Caco-2 (cell line): ENCODE data around the gene CDK10. TPM values are rescaled to one million over a fixed set of nuclear protein-coding genes. Genes with fewer than 3 reads are reported as not detected.

ENCODE experiments used
- BruUV-seq: library from RNA; stranded (reverse); fragments of 400-500 nt; replicated peaks from 2 replicates; lab custom pipeline; 2021; lab: Mats Ljungman, UMichigan
- CTCF ChIA-PET: fragments of 300-600 bp; sonication (Branson Sonifier 250); formaldehyde crosslinking; loops from one replicate; lab custom pipeline; 2022; ENCODE audit warnings: antibody characterized with exemption; lab: Charles Lee
- POLR2A ChIA-PET: fragments of 300-600 bp; sonication (Branson Sonifier 250); formaldehyde crosslinking; loops from one replicate; lab custom pipeline; 2022; ENCODE audit warnings: antibody characterized with exemption; lab: Charles Lee
- DNase-seq, 2 experiments: peaks; one replicate each; pipeline versions ENCODE4 v3.0.0 to v3.0.0-alpha.2; 2020 to 2022
- H3K27me3 ChIP-seq: replicated peaks from 2 replicates; pipeline ENCODE4 v1.6.0; 2011; ENCODE audit warnings: low read length; ENCODE audit not compliant: control insufficient read depth, insufficient read depth
- H3K36me3 ChIP-seq: 2 replicates; pipeline ENCODE4 v1.5.1; 2011; ENCODE audit warnings: low read length; ENCODE audit not compliant: control insufficient read depth, insufficient read depth
- H3K4me1 ChIP-seq: fragments of 250-450 bp; sonication (Bioruptor Pico); 2 replicates; pipeline ENCODE4 v1.5.1; 2020; ENCODE audit warnings: mild to moderate bottlenecking
- H3K4me3 ChIP-seq: 2 replicates; pipeline ENCODE4 v1.5.1; 2011; ENCODE audit warnings: low read depth, mild to moderate bottlenecking, control low read depth, low read length
- H3K9me3 ChIP-seq: fragments of 250-450 bp; sonication (Bioruptor Pico); 2 replicates; pipeline ENCODE4 v1.5.1; 2020; ENCODE audit warnings: mild to moderate bottlenecking, moderate library complexity
- H3K27ac Mint-ChIP-seq: one replicate; pipeline ENCODE4 v1.8.0; 2022; ENCODE audit warnings: mixed read lengths; ENCODE audit not compliant: unreplicated experiment
- H3K27me3 Mint-ChIP-seq: one replicate; pipeline ENCODE4 v1.8.0; 2022; ENCODE audit warnings: mixed read lengths; ENCODE audit not compliant: insufficient read depth, unreplicated experiment
- H3K36me3 Mint-ChIP-seq: one replicate; pipeline ENCODE4 v1.8.0; 2022; ENCODE audit warnings: mild to moderate bottlenecking, mixed read lengths; ENCODE audit not compliant: insufficient read depth, unreplicated experiment
- H3K4me1 Mint-ChIP-seq: one replicate; pipeline ENCODE4 v1.8.0; 2022; ENCODE audit warnings: low read depth, mixed read lengths; ENCODE audit not compliant: unreplicated experiment
- H3K4me3 Mint-ChIP-seq: one replicate; pipeline ENCODE4 v1.8.0; 2022; ENCODE audit warnings: mild to moderate bottlenecking, moderate library complexity, mixed read lengths; ENCODE audit not compliant: unreplicated experiment
- H3K9me3 Mint-ChIP-seq: one replicate; pipeline ENCODE4 v1.8.0; 2022; ENCODE audit warnings: mixed read lengths; ENCODE audit not compliant: unreplicated experiment
- intact Hi-C: fragments of 100-400 bp; cut with micrococcal nuclease; formaldehyde crosslinking; loops from one replicate; pipeline ENCODE4 v1.10.0; 2022; ENCODE audit not compliant: unreplicated experiment
- total RNA-seq: library from RNA; stranded (reverse); gene quantifications from 2 replicates; pipeline ENCODE4 v1.2.3, GENCODE V29; 2022
- TF ChIP-seq, protein P1 (sequence below), 2 experiments: fragments of 200-600 bp in 1 of 2; IDR thresholded peaks; 1 replicate in 1 of 2; 2 replicates in 1 of 2; pipeline versions ENCODE4 v1.5.1 to v1.8.0; 2011 to 2022; ENCODE audit warnings: antibody characterized with exemption in 1 of 2, control low read depth in 1 of 2, inconsistent platforms in 1 of 2, low read depth in 1 of 2, low read length in 1 of 2, mild to moderate bottlenecking in 1 of 2, moderate library complexity in 1 of 2; ENCODE audit not compliant: insufficient read depth in 1 of 2, severe bottlenecking in 1 of 2, unreplicated experiment in 1 of 2

CDK10 gene
- total RNA-seq, 1 experiment from 2014 or later = 135 TPM

DNA sequence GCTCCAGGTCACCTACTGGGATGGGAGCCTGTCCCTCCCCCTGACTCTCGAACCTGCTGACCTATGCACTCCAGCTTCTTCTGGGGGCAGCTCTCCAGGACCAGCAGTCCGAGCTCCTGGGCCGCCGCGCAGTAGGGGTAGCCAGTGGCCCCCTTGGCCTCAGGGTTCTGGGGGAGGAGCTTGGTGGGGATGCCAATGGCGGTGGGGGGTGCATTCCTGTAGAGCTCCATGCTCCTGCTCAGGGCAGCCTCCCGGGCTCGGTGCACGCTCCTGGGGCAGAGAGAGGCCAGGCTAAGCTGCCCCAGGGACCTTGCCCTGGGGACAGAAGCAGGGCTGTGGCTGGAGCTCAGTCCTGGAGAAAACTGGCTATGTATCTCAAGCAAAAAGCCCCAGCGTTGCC, 22.7 kb downstream of the CDK10 start:
- Mint-ChIP-seq H3K27ac (no peak overlapping the region), H3K27me3 (no peaks in the 10 kb centered on the region), H3K9me3 (no peaks in the 10 kb centered on the region), H3K36me3 (no peaks in the 10 kb centered on the region), H3K4me1 (no peaks in the 10 kb centered on the region), H3K4me3 (no peak overlapping the region)
- no TSS peak for BruUV-seq
- Histone ChIP-seq H3K27me3 (no peaks in the 10 kb centered on the region), H3K9me3 (no peaks in the 10 kb centered on the region), H3K4me3 (no peak overlapping the region), H3K36me3 (no peaks in the 10 kb centered on the region), H3K4me1 (peaks cover 6% of the 10 kb centered on the region; the same call in 1 of the 2 replicates)
- CTCF ChIA-PET = interaction anchor here (2.5 kb wide), 1 partner anchor 9 kb away, joined by 14 read pairs; no protein-coding TSS in a partner anchor
- intact Hi-C loops = no loop called here
- TF ChIP-seq, protein P1, sequence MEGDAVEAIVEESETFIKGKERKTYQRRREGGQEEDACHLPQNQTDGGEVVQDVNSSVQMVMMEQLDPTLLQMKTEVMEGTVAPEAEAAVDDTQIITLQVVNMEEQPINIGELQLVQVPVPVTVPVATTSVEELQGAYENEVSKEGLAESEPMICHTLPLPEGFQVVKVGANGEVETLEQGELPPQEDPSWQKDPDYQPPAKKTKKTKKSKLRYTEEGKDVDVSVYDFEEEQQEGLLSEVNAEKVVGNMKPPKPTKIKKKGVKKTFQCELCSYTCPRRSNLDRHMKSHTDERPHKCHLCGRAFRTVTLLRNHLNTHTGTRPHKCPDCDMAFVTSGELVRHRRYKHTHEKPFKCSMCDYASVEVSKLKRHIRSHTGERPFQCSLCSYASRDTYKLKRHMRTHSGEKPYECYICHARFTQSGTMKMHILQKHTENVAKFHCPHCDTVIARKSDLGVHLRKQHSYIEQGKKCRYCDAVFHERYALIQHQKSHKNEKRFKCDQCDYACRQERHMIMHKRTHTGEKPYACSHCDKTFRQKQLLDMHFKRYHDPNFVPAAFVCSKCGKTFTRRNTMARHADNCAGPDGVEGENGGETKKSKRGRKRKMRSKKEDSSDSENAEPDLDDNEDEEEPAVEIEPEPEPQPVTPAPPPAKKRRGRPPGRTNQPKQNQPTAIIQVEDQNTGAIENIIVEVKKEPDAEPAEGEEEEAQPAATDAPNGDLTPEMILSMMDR (IDR thresholded peaks at IDR 0.05; ENCODE audit: insufficient read depth in 1 of 2, low read depth in 1 of 2, low read length in 1 of 2, severe bottlenecking in 1 of 2, unreplicated experiment in 1 of 2) = no peak
- POLR2A ChIA-PET = no interaction called here
- no peak for DNase-seq

DNA sequence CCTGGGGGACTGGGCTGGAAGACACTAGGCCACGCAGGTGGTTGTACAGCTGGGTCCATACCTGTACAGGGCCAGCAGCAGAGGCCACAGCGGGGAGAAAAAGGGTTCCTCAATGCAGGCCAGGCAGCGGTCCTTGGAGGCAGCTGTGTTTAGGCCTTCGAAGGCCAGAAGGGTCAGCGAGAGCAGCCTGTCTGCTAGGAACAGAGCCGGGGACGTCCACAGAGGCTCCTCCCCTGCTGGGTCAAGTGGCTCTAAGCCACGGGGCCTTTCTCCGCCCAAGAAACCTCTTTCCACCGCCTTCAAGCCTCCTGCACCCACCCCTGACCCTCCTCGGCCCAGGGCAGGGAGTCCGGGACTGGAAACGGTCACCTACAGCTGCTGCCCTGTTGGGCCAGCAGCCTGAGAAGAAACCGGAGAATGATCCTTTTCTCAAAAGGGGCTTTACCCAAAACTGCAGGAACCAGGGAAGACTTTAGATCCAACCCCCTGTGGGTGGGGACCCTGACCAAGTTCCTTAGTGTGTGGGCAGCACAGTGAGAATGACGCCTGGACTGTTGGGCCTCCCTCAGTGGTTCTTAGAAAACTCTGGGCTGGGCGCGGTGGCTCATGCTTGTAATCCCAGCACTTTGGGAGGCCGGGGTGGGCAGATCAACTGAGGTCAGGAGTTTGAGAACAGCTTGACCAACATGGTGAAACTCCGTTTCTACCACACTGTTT, 23.4 kb downstream of the CDK10 start:
- no peak overlapping the region for H3K27ac Mint-ChIP-seq
- POLR2A ChIA-PET = no interaction called here
- H3K4me1 Mint-ChIP-seq = no peaks in the 10 kb centered on the region
- peak overlapping the region; percentile 25 for H3K4me3 Mint-ChIP-seq
- CTCF ChIA-PET = interaction anchor here (1.1 to 2.5 kb wide), 2 partner anchors 8 to 10 kb away, joined by 7 to 14 read pairs; partner anchors contain the start of gene SPATA2L
- Histone ChIP-seq H3K27me3 (no peaks in the 10 kb centered on the region), H3K4me3 (no peak overlapping the region), H3K36me3 (no peaks in the 10 kb centered on the region), H3K9me3 (no peaks in the 10 kb centered on the region), H3K4me1 (peaks cover 6% of the 10 kb centered on the region; the same call in 1 of the 2 replicates)
- intact Hi-C loops = no loop called here
- H3K9me3 Mint-ChIP-seq = no peaks in the 10 kb centered on the region
- peaks cover 6% of the 10 kb centered on the region for H3K36me3 Mint-ChIP-seq
- DNase-seq = no peak
- no TSS peak for BruUV-seq
- TF ChIP-seq, protein P1 (IDR thresholded peaks at IDR 0.05; ENCODE audit: insufficient read depth in 1 of 2, low read depth in 1 of 2, low read length in 1 of 2, severe bottlenecking in 1 of 2, unreplicated experiment in 1 of 2) = no peak
- no peaks in the 10 kb centered on the region for H3K27me3 Mint-ChIP-seq

DNA sequence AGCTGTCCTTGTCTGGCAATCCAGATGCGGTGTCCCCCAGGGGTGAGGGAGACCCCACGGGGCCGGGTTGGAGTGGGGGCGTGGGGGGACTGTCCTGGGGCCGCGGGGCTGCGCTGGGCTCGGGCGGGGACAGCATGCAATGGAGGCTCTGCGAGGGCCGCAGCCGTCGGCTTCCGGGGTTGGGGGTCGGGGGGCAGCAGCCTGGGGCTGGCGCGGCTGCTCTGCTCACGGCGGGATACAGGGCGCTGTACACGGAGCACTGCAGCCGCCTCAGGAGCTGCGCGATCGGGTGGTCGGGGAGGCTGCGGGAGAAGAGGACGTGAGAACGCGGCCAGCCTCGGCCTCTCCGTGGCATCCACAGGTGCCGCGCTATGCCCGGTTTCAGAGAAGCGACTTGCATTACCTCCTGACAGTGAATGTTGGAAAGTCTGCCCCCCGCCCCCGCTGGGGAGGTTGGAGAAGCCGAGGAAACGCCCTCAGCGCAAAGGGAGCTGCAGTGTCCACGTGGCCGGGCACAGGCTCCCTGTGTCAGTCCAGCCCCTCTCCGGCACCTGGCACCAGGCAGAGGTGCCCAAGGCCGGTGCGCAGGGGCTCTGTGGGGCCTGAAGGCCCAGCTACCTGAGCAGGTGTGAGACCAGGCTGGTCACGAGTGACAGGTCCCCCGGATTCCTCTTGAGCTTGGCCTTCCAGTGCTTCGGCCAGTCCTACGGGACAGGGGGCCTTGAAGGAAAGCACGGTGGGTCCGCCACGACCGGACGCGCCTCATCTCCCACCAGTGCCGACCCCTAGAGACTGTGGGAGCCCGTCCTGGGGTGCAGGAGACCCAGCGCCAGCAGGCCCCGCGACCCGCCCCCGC, 24.4 kb downstream of the CDK10 start:
- no TSS peak for BruUV-seq
- Mint-ChIP-seq H3K4me3 (no peak overlapping the region), H3K27ac (no peak overlapping the region), H3K27me3 (no peaks in the 10 kb centered on the region), H3K9me3 (no peaks in the 10 kb centered on the region), H3K36me3 (peaks cover 16% of the 10 kb centered on the region), H3K4me1 (no peaks in the 10 kb centered on the region)
- Histone ChIP-seq H3K4me3 (no peak overlapping the region; the same call in 1 of the 2 replicates), H3K27me3 (no peaks in the 10 kb centered on the region), H3K36me3 (no peaks in the 10 kb centered on the region), H3K4me1 (peaks cover 6% of the 10 kb centered on the region; the same call in 1 of the 2 replicates), H3K9me3 (no peaks in the 10 kb centered on the region)
- ChIA-PET CTCF (interaction anchor here (0.5 to 2.5 kb wide), 3 partner anchors 9 to 11 kb away, joined by 4 to 14 read pairs (median 7); partner anchors contain the start of gene SPATA2L), POLR2A (interaction anchor here (1.5 kb wide), 1 partner anchor 11 kb away, joined by 5 read pairs; no protein-coding TSS in a partner anchor)
- intact Hi-C loops = loop anchor here (1.0 kb wide), 1 partner anchor 10 kb away; the partner anchor contains the start of gene SPATA2L
- no peak for DNase-seq
- TF ChIP-seq, protein P1 (IDR thresholded peaks at IDR 0.05; ENCODE audit: insufficient read depth in 1 of 2, low read depth in 1 of 2, low read length in 1 of 2, severe bottlenecking in 1 of 2, unreplicated experiment in 1 of 2) = no peak
